Natural killer cell treated with Interleukin-12 subunit alpha and Interleukin-12 subunit beta and Interleukin-15 and Interleukin-18, amount 100 ng/mL, for 72 hours (primary cell): Measurements from ENCODE around the gene CGREF1. TPM values are rescaled to one million over a fixed set of nuclear protein-coding genes. Genes with fewer than 3 reads are reported as not detected.
"Not testable (repeated sequence)": the region's sequence is repeated elsewhere in the genome, so short reads cannot be mapped to it uniquely, and the experiment has no call there.

Experiments
- ATAC-seq, 2 donors: fragments of 150-1000 bp; cut with Tn5 transposase in 1 of 2; sonication (Bioruptor Pico), chemical (Tn5 transposase) in 1 of 2; 2 replicates each; pipeline ENCODE4 v1.10.0; 2021
- DNase-seq: peaks from one replicate; pipeline ENCODE4 v3.0.0; 2022; ENCODE audit warnings: low spot score
- H3K27ac Mint-ChIP-seq, 2 donors: 1 replicate in 1 of 2; 2 replicates in 1 of 2; pipeline ENCODE4 v1.8.0; 2022; ENCODE audit warnings: mixed read lengths in 2 of 2, mild to moderate bottlenecking in 1 of 2, moderate library complexity in 1 of 2
- H3K27me3 Mint-ChIP-seq, 2 donors: 1 replicate in 1 of 2; 2 replicates in 1 of 2; pipeline ENCODE4 v1.8.0; 2022; ENCODE audit warnings: mixed read lengths in 2 of 2
- H3K36me3 Mint-ChIP-seq: one replicate; pipeline ENCODE4 v1.8.0; 2022; ENCODE audit warnings: mixed read lengths
- H3K4me1 Mint-ChIP-seq, 2 donors: 1 replicate in 1 of 2; 2 replicates in 1 of 2; pipeline ENCODE4 v1.8.0; 2022; ENCODE audit warnings: low read depth in 2 of 2, mixed read lengths in 2 of 2, mild to moderate bottlenecking in 1 of 2
- H3K4me3 Mint-ChIP-seq: one replicate; pipeline ENCODE4 v1.8.0; 2022; ENCODE audit warnings: mixed read lengths
- H3K9me3 Mint-ChIP-seq: 2 replicates; pipeline ENCODE4 v1.8.0; 2022; ENCODE audit warnings: mixed read lengths
- total RNA-seq, 2 donors: library from RNA; stranded (reverse); gene quantifications; one replicate each; pipeline ENCODE4 v1.2.3, GENCODE V29; 2022

Gene CGREF1
- total RNA-seq, 2 donors from 2014 or later: 0.36 to 1.4 TPM

DNA sequence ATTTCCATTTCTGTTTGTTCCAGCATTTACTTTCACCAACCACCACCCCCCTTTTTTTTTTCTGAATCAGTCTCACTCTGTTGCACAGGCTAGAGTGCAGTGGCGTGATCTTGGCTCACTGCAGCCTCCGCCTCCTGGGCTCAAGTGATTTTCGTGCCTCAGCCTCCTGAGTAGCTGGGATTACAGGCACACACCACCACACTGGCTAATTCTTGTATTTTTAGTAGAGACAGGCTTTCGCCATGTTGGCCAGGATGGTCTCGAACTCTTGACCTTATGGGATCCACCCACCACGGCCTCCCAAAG lies 43.4 kb downstream of the CGREF1 start:
- H3K9me3 Mint-ChIP-seq, DNase-seq, ATAC-seq, H3K27me3 Mint-ChIP-seq, H3K36me3 Mint-ChIP-seq: not testable (repeated sequence)
- H3K4me1 Mint-ChIP-seq: peaks cover 61 to 65% of the 10 kb centered on the region in 2 donors
- H3K4me3 Mint-ChIP-seq: peak overlapping the region; percentile 74
- peak overlapping the region; percentile 77 to 87 for H3K27ac Mint-ChIP-seq

DNA sequence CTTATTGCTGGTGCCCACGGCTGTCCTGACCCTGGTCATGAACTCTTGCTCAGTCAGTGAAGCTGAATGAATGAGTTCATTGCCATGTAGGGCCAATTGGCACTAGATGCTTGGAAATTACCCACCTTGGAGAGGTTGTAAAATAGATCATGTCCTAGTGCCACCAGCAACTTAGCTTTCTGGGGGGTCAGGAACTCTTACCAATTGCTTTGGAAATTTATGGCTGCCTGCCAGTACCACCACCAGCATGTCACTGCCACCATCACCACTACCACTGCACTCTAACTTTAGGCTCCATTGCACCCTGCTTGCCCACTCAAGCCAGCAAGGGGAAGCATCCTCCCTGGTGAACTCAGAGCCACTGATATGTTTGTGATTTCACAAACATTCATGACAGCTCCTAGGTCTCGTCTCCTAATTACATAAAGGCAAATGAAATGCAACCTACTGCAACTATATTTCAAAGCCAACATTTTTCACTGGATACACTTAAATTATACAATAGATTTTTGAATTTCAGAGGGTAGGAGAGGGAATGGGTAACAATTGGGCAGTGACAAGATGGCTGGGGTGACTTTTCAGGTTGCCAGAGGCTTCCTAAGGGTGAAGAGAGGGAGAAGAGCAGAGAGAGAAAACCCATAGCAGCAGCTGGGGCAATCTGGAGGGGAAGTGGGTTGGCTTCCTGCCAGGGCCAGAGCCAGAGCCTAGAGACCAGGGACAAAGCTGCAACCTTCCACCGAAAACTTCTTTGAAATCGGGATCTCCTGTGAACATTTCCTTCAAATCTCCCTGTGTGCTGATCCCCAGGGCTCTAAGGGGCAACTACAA lies 44.0 kb downstream of the CGREF1 start:
- H3K4me1 Mint-ChIP-seq: peaks cover 63 to 66% of the 10 kb centered on the region in 2 donors
- ATAC-seq (no peak), DNase-seq (no peak)

DNA sequence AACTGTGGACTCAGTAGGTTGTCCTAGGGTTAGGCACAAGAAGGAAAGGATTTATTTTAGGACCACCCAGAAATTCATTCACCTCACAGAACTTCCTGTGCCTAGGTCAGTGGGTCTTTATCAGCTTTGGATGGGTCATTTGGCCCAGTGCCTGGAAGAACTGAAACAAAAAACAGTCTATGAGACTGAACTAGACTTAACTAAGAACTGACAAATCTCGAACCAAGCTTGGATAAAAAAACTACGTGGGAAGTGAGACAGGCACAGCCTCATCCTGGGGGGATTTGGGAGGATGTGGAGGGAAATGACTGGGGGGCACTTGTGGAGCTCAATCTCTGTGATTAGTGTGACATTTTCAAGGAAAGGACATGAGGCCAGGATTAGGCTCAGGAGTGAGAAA lies 45.1 kb downstream of the CGREF1 start:
- no peaks in the 10 kb centered on the region for H3K27me3 Mint-ChIP-seq
- H3K9me3 Mint-ChIP-seq: no peaks in the 10 kb centered on the region
- H3K36me3 Mint-ChIP-seq: peaks cover 16% of the 10 kb centered on the region
- ATAC-seq (no peak), DNase-seq (no peak)
- H3K4me1 Mint-ChIP-seq: peaks cover 75 to 78% of the 10 kb centered on the region in 2 donors
- peak overlapping the region; percentile 21 for H3K4me3 Mint-ChIP-seq
- peak overlapping the region; percentile 77 to 87 for H3K27ac Mint-ChIP-seq

More for the DNA sequence above, 44.0 kb downstream of the CGREF1 start:
- Mint-ChIP-seq H3K9me3 (no peaks in the 10 kb centered on the region), H3K27ac (peak overlapping the region; percentile 77 to 87), H3K27me3 (no peaks in the 10 kb centered on the region), H3K4me3 (peak overlapping the region; percentile 74), H3K36me3 (peaks cover 6% of the 10 kb centered on the region)

DNA sequence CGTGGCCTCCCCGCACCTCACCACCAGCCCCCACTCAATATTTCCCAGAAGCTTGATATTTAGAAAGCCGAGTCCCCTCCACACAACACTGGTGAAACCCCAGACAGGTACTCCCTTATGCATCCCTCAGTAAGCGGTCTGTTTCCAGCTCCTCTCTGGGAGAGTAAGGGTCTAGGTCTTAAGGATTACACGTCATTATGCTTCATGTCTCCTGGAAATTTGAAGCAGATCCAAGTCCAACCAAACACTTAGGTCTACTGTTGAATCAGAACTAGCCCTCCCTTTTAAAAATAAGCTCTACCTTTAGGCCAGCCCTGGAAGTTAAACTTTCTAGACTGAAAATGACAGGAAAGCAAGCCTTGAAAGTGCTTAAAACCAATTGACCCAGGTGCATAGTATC lies 46.0 kb downstream of the CGREF1 start:
- H3K4me1 Mint-ChIP-seq: peaks cover 78 to 79% of the 10 kb centered on the region in 2 donors
- peak overlapping the region; percentile 77 to 87 for H3K27ac Mint-ChIP-seq
- H3K36me3 Mint-ChIP-seq: peaks cover 16% of the 10 kb centered on the region
- DNase-seq: no peak
- no peaks in the 10 kb centered on the region for H3K9me3 Mint-ChIP-seq
- ATAC-seq: no peak
- no peaks in the 10 kb centered on the region for H3K27me3 Mint-ChIP-seq
- peak overlapping the region; percentile 90 for H3K4me3 Mint-ChIP-seq

DNA sequence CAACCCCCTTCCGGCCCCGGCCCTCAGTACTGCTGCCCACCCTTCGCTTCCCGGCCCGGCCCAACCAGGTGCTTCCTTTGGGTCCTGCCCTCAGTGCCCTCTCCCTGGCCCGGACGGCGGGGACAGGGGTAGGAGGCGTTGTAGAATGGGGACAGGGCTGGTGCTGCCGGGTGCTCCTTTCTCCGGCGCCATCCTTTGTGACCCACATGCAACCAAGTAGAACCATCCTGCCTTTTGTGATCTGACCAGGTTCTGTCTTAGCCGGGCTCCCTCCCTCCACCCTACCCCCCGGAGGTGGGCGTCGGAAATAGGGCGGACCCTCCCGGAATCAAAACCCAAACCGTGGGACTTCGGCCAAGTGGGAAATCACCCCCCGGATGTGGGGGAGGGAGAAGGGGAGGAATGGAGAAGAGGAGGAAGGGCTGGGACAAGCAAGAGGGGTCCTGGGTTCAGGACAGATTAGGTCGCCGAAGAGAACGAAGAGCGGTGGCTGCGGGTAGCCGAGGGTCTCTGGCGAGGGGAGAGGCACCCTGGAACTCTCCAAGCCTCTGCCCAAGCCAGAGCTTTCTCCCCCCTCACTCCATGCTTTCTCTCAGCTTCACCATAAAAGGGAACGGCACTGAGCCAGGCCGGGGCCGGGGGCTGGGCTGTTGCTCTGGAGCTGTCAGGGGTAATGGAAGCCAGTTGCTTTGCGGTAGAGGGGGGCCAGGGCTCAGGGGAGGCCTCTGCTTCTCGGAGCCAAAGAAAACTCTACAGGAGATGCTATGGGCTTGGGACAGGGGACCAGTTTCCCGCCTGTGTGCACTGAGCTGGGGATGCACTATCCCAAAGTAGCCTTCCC lies 46.7 kb downstream of the CGREF1 start:
- Mint-ChIP-seq H3K27ac (peak overlapping the region; percentile 77 to 87), H3K9me3 (no peaks in the 10 kb centered on the region), H3K36me3 (peaks cover 16% of the 10 kb centered on the region), H3K27me3 (no peaks in the 10 kb centered on the region), H3K4me1 (peaks cover 72 to 75% of the 10 kb centered on the region in 2 donors), H3K4me3 (peak overlapping the region; percentile 90)
- no peak for ATAC-seq
- peak; percentile 80 for DNase-seq

DNA sequence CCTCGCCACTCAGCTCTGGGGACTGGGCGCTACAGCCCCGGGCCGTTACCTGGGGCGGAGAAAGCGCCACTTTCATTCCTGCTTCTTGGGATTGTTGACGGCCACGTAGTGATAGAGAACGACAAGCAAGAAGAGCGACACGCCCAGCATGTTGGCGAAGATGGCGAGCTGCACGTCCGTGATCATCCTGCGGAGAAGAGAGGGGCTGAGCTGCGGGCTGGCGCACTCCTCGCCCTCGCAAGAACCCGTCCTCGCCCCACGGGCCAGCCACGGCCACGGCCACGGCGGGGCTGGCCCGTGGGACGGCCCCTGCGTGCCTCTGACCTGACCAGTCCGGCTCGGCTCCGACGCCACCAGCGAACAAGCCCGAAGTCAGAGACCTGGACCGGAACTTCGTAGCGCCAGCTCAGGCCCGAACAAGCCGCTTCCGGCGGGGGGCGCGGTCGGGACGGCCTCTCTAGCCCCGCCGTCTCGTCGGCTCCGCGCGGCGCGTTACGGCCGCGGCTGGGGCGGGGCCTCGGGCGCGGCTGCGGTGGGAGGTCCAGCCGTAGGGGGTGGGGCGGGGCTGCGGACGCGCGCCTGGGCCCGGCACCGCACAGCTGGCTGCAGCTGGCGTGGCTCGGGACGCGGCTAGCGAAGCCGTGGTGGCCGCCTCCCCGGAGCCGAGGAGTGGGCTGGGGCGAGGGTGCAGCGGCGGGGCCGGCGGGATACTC lies 47.5 kb downstream of the CGREF1 start, which contains the start of gene OST4:
Gene OST4, minus strand, starts transcription at position 378 of the 713 bp plus-strand sequence.
- H3K27me3 Mint-ChIP-seq: no peaks in the 10 kb centered on the region

DNA sequence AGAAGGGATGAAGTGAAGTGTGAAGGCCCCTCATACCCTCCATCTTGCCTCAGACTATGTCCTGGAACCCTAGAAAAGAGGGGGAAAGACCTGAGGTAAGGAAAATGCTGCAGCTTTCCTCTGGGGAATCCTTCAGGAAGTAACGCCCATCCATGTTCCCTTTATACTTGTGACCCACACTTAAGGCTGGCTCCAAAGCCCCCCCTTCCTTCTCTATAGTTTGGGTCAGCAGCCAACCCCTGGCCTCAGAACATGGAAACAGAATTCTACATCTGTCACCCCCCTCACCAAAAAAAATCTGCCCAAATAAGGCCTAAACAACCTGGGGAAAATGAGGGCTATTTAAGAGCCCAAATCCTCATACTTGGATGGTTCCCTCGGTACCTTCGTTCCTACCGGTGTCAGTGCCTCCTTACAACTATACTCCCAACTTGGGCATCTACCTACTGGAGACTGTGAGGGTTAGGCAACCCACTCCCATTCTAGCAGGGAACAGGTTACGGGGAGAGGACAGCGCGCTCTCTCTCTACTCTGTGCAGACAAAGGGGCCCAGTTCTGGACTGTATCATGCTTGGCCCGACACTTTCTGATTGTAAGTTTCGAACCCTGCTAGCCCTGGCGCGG lies 48.2 kb downstream of the CGREF1 start:
- peak overlapping the region; percentile 94 to 97 for H3K27ac Mint-ChIP-seq
- no peaks in the 10 kb centered on the region for H3K27me3 Mint-ChIP-seq
- H3K4me3 Mint-ChIP-seq: peak overlapping the region; percentile 98
- DNase-seq: no peak
- peaks cover 62 to 63% of the 10 kb centered on the region in 2 donors for H3K4me1 Mint-ChIP-seq
- ATAC-seq: no peak
- peaks cover 22% of the 10 kb centered on the region for H3K36me3 Mint-ChIP-seq
- no peaks in the 10 kb centered on the region for H3K9me3 Mint-ChIP-seq

More for the DNA sequence above, 47.5 kb downstream of the CGREF1 start, which contains the start of gene OST4:
- DNase-seq: peak; percentile 95
- Mint-ChIP-seq H3K9me3 (no peaks in the 10 kb centered on the region), H3K4me3 (peak within 1 kb of the TSS; percentile 98), H3K36me3 (peaks cover 17% of the 10 kb centered on the region), H3K27ac (peak within 1 kb of the TSS; percentile 94 to 97), H3K4me1 (peaks cover 65 to 68% of the 10 kb centered on the region in 2 donors)
- peak; percentile 95 to 97 for ATAC-seq

DNA sequence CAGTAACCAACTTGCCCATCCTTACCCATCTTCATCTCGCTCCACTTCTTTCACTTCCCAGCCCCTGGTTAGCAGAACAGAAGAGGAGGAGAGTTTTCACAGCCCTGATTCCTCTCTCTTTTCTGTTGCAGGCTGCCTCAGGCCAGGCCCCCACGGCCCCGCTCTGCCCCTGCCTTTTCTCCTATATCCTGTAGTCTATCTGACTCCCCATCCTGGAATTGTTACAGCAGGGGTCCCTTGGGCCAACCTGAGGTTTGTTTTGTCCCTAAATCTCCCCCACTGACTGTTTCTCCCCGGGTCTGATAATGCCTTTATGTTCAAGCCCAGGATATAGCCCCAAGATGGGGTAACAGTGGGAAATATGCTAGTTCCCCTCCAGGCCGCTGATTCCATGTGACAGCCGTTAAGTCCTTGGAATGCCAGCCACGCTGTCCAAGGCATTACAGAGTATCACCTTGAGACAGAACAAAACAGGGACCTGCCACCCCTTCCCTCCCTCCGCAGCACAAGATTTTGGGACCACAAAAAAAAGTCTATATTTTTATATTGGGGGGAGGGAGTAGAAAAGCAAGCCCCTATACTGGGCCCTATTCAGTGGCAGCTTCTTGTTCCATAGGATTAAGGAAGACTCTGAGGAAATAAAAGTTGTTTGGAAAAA lies 48.8 kb downstream of the CGREF1 start:
- Mint-ChIP-seq H3K27ac (peak overlapping the region; percentile 94 to 97), H3K4me1 (peaks cover 57 to 62% of the 10 kb centered on the region in 2 donors), H3K4me3 (peak overlapping the region; percentile 98), H3K27me3 (no peaks in the 10 kb centered on the region), H3K36me3 (peaks cover 25% of the 10 kb centered on the region), H3K9me3 (no peaks in the 10 kb centered on the region)
- ATAC-seq (no peak), DNase-seq (no peak)

DNA sequence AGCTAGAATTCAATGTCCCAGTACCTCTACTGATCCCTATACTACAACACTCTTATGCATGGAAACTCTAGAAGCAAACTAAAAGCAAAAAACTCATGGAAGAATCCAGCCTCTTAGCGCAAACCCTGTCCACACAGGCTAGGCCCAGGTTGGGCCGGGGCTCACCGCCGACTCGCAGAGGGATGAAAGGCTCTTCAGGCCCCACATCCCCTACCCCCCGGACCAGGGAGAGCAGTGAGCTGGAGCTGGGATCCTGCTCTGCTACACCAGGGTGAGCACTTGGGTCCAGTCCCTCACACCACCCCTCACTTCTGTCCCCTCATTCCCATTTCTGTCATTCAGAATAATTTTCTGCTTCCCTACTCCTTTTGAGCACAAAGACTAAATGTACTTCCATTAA lies 49.5 kb downstream of the CGREF1 start:
- Mint-ChIP-seq H3K27me3 (no peaks in the 10 kb centered on the region), H3K36me3 (peaks cover 25% of the 10 kb centered on the region), H3K4me3 (peak overlapping the region; percentile 98), H3K27ac (peak overlapping the region; percentile 94 to 97), H3K4me1 (peaks cover 50 to 55% of the 10 kb centered on the region in 2 donors), H3K9me3 (no peaks in the 10 kb centered on the region)
- DNase-seq (no peak), ATAC-seq (no peak)

DNA sequence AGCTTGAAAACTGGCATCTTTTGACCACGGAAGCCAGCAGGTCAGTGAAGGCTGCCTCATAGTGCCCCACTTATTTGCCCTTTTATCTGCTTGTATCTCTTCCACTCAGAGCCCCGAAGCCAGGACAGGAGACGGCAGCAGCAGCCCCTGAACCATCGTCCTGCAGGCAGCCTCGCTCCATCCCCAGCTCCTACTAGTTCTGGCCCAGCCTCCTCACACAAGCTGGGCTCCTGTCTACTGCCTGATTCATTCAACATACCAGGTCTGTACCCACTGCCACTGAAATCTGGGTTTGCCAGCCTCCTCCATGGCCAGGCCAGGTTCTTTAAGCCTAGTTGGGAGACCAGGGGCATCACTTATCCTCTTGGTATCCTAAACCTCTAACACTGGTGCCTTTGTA lies 51.5 kb downstream of the CGREF1 start:
- no peak for ATAC-seq
- Mint-ChIP-seq H3K4me3 (no peak overlapping the region), H3K27me3 (no peaks in the 10 kb centered on the region), H3K36me3 (peaks cover 30% of the 10 kb centered on the region), H3K9me3 (no peaks in the 10 kb centered on the region), H3K27ac (peak overlapping the region in 1 of 2 donors; percentile 67), H3K4me1 (peaks cover 33 to 44% of the 10 kb centered on the region in 2 donors)
- DNase-seq: no peak

DNA sequence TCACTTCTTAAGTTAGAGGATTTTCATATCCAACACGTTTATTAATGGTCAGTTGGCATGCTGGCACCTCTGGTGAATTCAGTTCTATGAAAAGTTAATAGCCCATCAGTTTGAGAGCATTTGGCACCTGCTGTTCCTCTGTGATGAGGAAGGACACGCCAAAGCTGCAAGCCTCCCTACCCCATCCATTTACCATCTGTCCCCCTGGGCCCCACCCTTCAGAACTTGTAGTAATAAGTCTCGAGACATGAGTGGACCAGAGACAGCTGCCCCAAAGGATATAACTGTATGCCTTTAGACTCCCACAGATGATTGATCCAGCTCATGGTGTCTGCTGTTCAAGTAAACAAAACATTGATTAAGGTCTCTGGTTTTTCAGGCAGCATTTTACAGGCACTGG lies 53.8 kb downstream of the CGREF1 start:
- Mint-ChIP-seq H3K27ac (peak overlapping the region in 1 of 2 donors; percentile 44), H3K36me3 (peaks cover 26% of the 10 kb centered on the region), H3K27me3 (no peaks in the 10 kb centered on the region), H3K4me3 (no peak overlapping the region), H3K4me1 (peaks cover 17 to 33% of the 10 kb centered on the region in 2 donors), H3K9me3 (no peaks in the 10 kb centered on the region)
- no peak for ATAC-seq
- DNase-seq: no peak

DNA sequence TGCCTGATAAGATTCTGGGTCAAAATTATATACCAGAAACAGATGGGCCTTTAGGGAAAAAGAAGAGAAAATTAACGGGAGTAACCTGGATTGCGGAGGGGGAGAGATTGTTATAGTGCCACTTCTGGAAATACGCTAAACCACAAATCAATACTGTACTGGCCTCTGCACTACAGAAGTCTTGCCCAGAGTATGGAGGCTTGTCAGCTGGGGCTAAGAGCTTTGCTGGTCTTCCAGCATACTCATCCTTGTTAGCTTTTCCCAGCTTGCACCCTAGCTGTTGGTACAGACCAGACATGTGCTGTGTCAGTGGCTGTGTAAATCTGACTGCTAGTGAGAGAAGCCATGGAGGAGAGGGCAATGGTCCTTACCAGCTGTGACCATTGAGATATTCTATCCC lies 58.6 kb downstream of the CGREF1 start:
- Mint-ChIP-seq H3K27ac (no peak overlapping the region), H3K4me3 (no peak overlapping the region), H3K4me1 (peaks cover 0 to 4% of the 10 kb centered on the region in 2 donors), H3K9me3 (no peaks in the 10 kb centered on the region), H3K27me3 (no peaks in the 10 kb centered on the region), H3K36me3 (peaks cover 15% of the 10 kb centered on the region)
- DNase-seq (peak; percentile 39), ATAC-seq (no peak)
